SK-N-SH (cell line): ENCODE data around the gene MS4A15. TPM values are rescaled to one million over a fixed set of nuclear protein-coding genes. Genes with fewer than 3 reads are reported as not detected.

ENCODE experiments used
- CTCF ChIA-PET: fragments of 300-600, 350-600 bp; formaldehyde crosslinking; extraction: SDS; loops from one replicate; lab custom pipeline; 2021; lab: Yijun Ruan, JAX
- POLR2A ChIA-PET: fragments of 350-600 bp; sonication (Branson Sonifier 250); formaldehyde crosslinking; extraction: SDS; loops from one replicate; lab custom pipeline; 2020; ENCODE audit warnings: antibody characterized with exemption, inconsistent platforms; lab: Yijun Ruan, JAX
- DNase-seq: peaks from one replicate; pipeline ENCODE4 v3.0.0; 2012
- H2AFZ ChIP-seq: fragments of 200-600 bp; sonication (generic); 2 replicates; pipeline ENCODE4 v1.8.1; 2016; ENCODE audit warnings: antibody characterized with exemption, mild to moderate bottlenecking, low read depth
- H3F3A ChIP-seq: fragments of 200-600 bp; sonication (generic); replicated peaks from 2 replicates; pipeline ENCODE3; 2016; ENCODE audit warnings: antibody characterized with exemption, mild to moderate bottlenecking; ENCODE audit not compliant: insufficient read depth
- H3K27ac ChIP-seq, 2 experiments: fragments of 200-500 bp in 1 of 2; fragments of 200-600 bp in 1 of 2; sonication (Bioruptor generic) in 1 of 2; sonication (generic), shearing (Covaris generic) in 1 of 2; 2 replicates each; pipeline versions ENCODE4 v1.5.1 to v1.6.1; 2014 to 2016; ENCODE audit warnings: low read depth in 2 of 2, inconsistent platforms in 1 of 2, low read length in 1 of 2, mild to moderate bottlenecking in 1 of 2, mixed read lengths in 1 of 2
- H3K27me3 ChIP-seq: fragments of 200-600 bp; sonication (generic), shearing (Covaris generic); 2 replicates; pipeline ENCODE4 v1.6.1; 2016; ENCODE audit warnings: mixed run types; ENCODE audit not compliant: insufficient read depth
- H3K36me3 ChIP-seq, 2 experiments: fragments of 200-500 bp in 1 of 2; fragments of 200-600 bp in 1 of 2; sonication (Bioruptor generic) in 1 of 2; sonication (generic) in 1 of 2; replicated peaks in 1 of 2; 2 replicates each; pipeline versions ENCODE3 to v1.5.1; 2014 to 2016; ENCODE audit warnings: low read length in 1 of 2, mild to moderate bottlenecking in 1 of 2; ENCODE audit not compliant: insufficient read depth in 2 of 2, control insufficient read depth in 1 of 2
- H3K4me1 ChIP-seq, 2 experiments: fragments of 200-500 bp in 1 of 2; fragments of 200-600 bp in 1 of 2; sonication (Bioruptor generic) in 1 of 2; sonication (generic), shearing (Covaris generic) in 1 of 2; 2 replicates each; pipeline versions ENCODE4 v1.5.1 to v1.6.1; 2014 to 2016; ENCODE audit warnings: low read depth in 1 of 2, low read length in 1 of 2, mixed run types in 1 of 2; ENCODE audit not compliant: insufficient read depth in 2 of 2, control insufficient read depth in 1 of 2
- H3K4me2 ChIP-seq: fragments of 200-600 bp; sonication (generic), shearing (Covaris generic); 2 replicates; pipeline ENCODE4 v1.6.1; 2017; ENCODE audit warnings: mixed run types
- H3K4me3 ChIP-seq, 2 experiments: fragments of 200-500 bp in 1 of 2; fragments of 200-600 bp in 1 of 2; sonication (Bioruptor generic) in 1 of 2; sonication (generic), shearing (Covaris generic) in 1 of 2; 2 replicates each; pipeline versions ENCODE4 v1.5.1 to v1.8.1; 2014 to 2016; ENCODE audit warnings: low read depth in 2 of 2, inconsistent platforms in 1 of 2, low read length in 1 of 2, mild to moderate bottlenecking in 1 of 2, mixed read lengths in 1 of 2, moderate library complexity in 1 of 2
- H3K79me2 ChIP-seq: fragments of 200-600 bp; sonication (generic); 2 replicates; pipeline ENCODE4 v1.8.1; 2017; ENCODE audit warnings: mild to moderate bottlenecking; ENCODE audit not compliant: insufficient read depth
- H3K9ac ChIP-seq: fragments of 200-600 bp; sonication (generic); 2 replicates; pipeline ENCODE4 v1.6.1; 2017; ENCODE audit warnings: mixed run types
- H3K9me2 ChIP-seq: fragments of 200-600 bp; sonication (generic); 2 replicates; pipeline ENCODE4 v1.6.1; 2017; ENCODE audit warnings: mixed run types
- H3K9me3 ChIP-seq: fragments of 200-600 bp; sonication (generic); 2 replicates; pipeline ENCODE4 v1.6.1; 2017; ENCODE audit warnings: mixed run types, mild to moderate bottlenecking, moderate library complexity
- H4K20me1 ChIP-seq: fragments of 200-600 bp; sonication (generic); 2 replicates; pipeline ENCODE4 v1.6.1; 2017; ENCODE audit warnings: mild to moderate bottlenecking, mixed run types; ENCODE audit not compliant: insufficient read depth
- CHD2 ChIP-seq: fragments of 150-350 bp; IDR thresholded peaks from 2 replicates; pipeline ENCODE4 v1.6.1; 2018; ENCODE audit warnings: low read length; ENCODE audit not compliant: partially characterized antibody
- ELF1 ChIP-seq: IDR thresholded peaks from 2 replicates; pipeline ENCODE4 v1.4.0; 2012
- FOXM1 ChIP-seq: IDR thresholded peaks from 2 replicates; pipeline ENCODE4 v1.4.0; 2012; ENCODE audit warnings: low read depth, mild to moderate bottlenecking
- JUND ChIP-seq: IDR thresholded peaks from 2 replicates; pipeline ENCODE4 v1.4.0; 2012
- NFIC ChIP-seq: IDR thresholded peaks from 2 replicates; pipeline ENCODE4 v1.4.0; 2012; ENCODE audit warnings: borderline replicate concordance
- NRF1 ChIP-seq: IDR thresholded peaks from 2 replicates; pipeline ENCODE4 v1.6.1; 2012; ENCODE audit warnings: low read depth, mild to moderate bottlenecking, low read length
- RCOR1 ChIP-seq: fragments of 150-350 bp; IDR thresholded peaks from 2 replicates; pipeline ENCODE4 v1.6.1; 2017; ENCODE audit warnings: antibody characterized with exemption, low read length
- SIN3A ChIP-seq: IDR thresholded peaks from 2 replicates; pipeline ENCODE4 v1.6.1; 2012; ENCODE audit warnings: low read depth, mild to moderate bottlenecking, low read length, moderate library complexity, borderline replicate concordance
- SMC3 ChIP-seq: IDR thresholded peaks from 2 replicates; pipeline ENCODE4 v1.6.1; 2012; ENCODE audit warnings: low read depth, low read length, improper control_type of control experiment
- USF2 ChIP-seq: fragments of 150-350 bp; IDR thresholded peaks from 2 replicates; pipeline ENCODE4 v1.6.1; 2017; ENCODE audit warnings: antibody characterized with exemption, low read length, low read depth, borderline replicate concordance
- WGBS: methylation state at CpG from one replicate; pipeline ENCODE4 v1.1.6; 2017; ENCODE audit warnings: low lambda C conversion rate; 5-methylcytosine and 5-hydroxymethylcytosine counted together
- polyA plus RNA-seq, 3 experiments: library from polyadenylated mRNA; depleted of rRNA; stranded (reverse); fragments of >200 nt; gene quantifications; 2 replicates each; pipeline ENCODE4 v1.2.3, GENCODE V29; 2012

The MS4A15 gene
- polyA plus RNA-seq, 1 of the 3 experiments (the other 2 are of a cell fraction) = not detected

- H3K9me2 ChIP-seq = no peaks in the 10 kb centered on the region
- ChIA-PET POLR2A (no interaction called here), CTCF (interaction anchor here (0.7 to 23.7 kb wide), 2 partner anchors 70 to 362 kb away, joined by 3 to 550 read pairs; partner anchors contain the start of gene PRPF19)
- H3K27ac ChIP-seq = no peak overlapping the region
- H3K4me3 ChIP-seq = no peak overlapping the region
- TF ChIP-seq RCOR1 (no peak), NRF1 (no peak), SMC3 (no peak), USF2 (no peak), JUND (no peak), NFIC (no peak), CHD2 (no peak), FOXM1 (no peak), SIN3A (no peak), ELF1 (no peak)
- H3K9ac ChIP-seq = no peak overlapping the region
- no peak for DNase-seq
- H3K27me3 ChIP-seq = peaks cover 11% of the 10 kb centered on the region; the same call in 1 of the 2 replicates
- no peaks in the 10 kb centered on the region for H3K9me3 ChIP-seq
- no peaks in the 10 kb centered on the region for H3K36me3 ChIP-seq
- no peak overlapping the region for H2AFZ ChIP-seq
- peaks cover 0 to 1% of the 10 kb centered on the region in 2 experiments; a peak in 1 of 4 replicates for H3K4me1 ChIP-seq
- H3K79me2 ChIP-seq = no peaks in the 10 kb centered on the region
- no peaks in the 10 kb centered on the region for H4K20me1 ChIP-seq
- no peaks in the 10 kb centered on the region for H3F3A ChIP-seq
- no peak overlapping the region for H3K4me2 ChIP-seq
- 50% methylated on average over 5 of the region's 6 CpGs for WGBS
Observed at GRCh38 chr11:60825790-60826189, 69.1 kb downstream of the MS4A15 start.

Other genes starting within 250 kb of the MS4A15 start
- gene MS4A13, start 241.5 kb upstream of the MS4A15 start, polyA plus RNA-seq (2012; rRNA removed) = not detected in 2 replicates
- not detected in 2 replicates for gene MS4A8, start 57.3 kb upstream of the MS4A15 start, polyA plus RNA-seq (2012; rRNA removed)
- not detected in 2 replicates for gene MS4A18, start 32.1 kb upstream of the MS4A15 start, polyA plus RNA-seq (2012; rRNA removed)
- gene MS4A10, start 28.5 kb downstream of the MS4A15 start, polyA plus RNA-seq (2012; rRNA removed) = not detected in 2 replicates
- gene CCDC86, start 85.2 kb downstream of the MS4A15 start, polyA plus RNA-seq (2012; rRNA removed) = 26.1 and 34.7 TPM in 2 replicates
- gene PTGDR2, start 99.1 kb downstream of the MS4A15 start, polyA plus RNA-seq (2012; rRNA removed) = 0.02 TPM in 1 of 2 replicates, not detected in the other
- not detected in 2 replicates for gene ZP1, start 110.7 kb downstream of the MS4A15 start, polyA plus RNA-seq (2012; rRNA removed)
- gene PRPF19, start 149.7 kb downstream of the MS4A15 start, polyA plus RNA-seq (2012; rRNA removed) = 44.0 and 58.9 TPM in 2 replicates
- 38.0 and 52.7 TPM in 2 replicates for gene TMEM109, start 157.3 kb downstream of the MS4A15 start, polyA plus RNA-seq (2012; rRNA removed)
- 62.2 and 66.9 TPM in 2 replicates for gene TMEM132A, start 167.6 kb downstream of the MS4A15 start, polyA plus RNA-seq (2012; rRNA removed)
- 0.13 TPM in 1 of 2 replicates, not detected in the other for gene SLC15A3, start 195.3 kb downstream of the MS4A15 start, polyA plus RNA-seq (2012; rRNA removed)
- not detected in 2 replicates for gene CD6, start 214.8 kb downstream of the MS4A15 start, polyA plus RNA-seq (2012; rRNA removed)